Keratinocyte (primary cell): ENCODE data around the gene RASGRF2. TPM values are rescaled to one million over a fixed set of nuclear protein-coding genes. Genes with fewer than 3 reads are reported as not detected.

Experiments
- DNase-seq: peaks from one replicate; pipeline ENCODE4 v3.0.0-alpha.2; 2011; ENCODE audit warnings: low read depth, missing footprints, low spot score
- FAIRE-seq: peaks from 2 replicates; lab custom pipeline; 2011; peaks lifted over from hg19 to GRCh38; lab: Jason Lieb, UNC
- H2AFZ ChIP-seq: 2 replicates; pipeline ENCODE4 v1.6.0; 2012; ENCODE audit warnings: low read length, control low read depth, inconsistent platforms; ENCODE audit not compliant: control insufficient read depth
- H3K27ac ChIP-seq: 2 replicates; pipeline ENCODE4 v1.5.1; 2011; ENCODE audit warnings: low read length; ENCODE audit not compliant: control insufficient read depth, insufficient read depth
- H3K27me3 ChIP-seq: 3 replicates; pipeline ENCODE4 v1.6.0; 2011; ENCODE audit warnings: low read length; ENCODE audit not compliant: control insufficient read depth, insufficient read depth; ENCODE audit errors: extremely low read depth
- H3K36me3 ChIP-seq, 2 experiments: 2 replicates in 1 of 2; 3 replicates in 1 of 2; pipeline ENCODE4 v1.5.1; 2011; ENCODE audit warnings: low read length in 2 of 2, mild to moderate bottlenecking in 1 of 2; ENCODE audit not compliant: control insufficient read depth in 2 of 2, insufficient read depth in 2 of 2; ENCODE audit errors: extremely low read depth in 1 of 2
- H3K4me1 ChIP-seq: 3 replicates; pipeline ENCODE4 v1.5.1; 2011; ENCODE audit warnings: low read length; ENCODE audit not compliant: control insufficient read depth, insufficient read depth; ENCODE audit errors: extremely low read depth
- H3K4me2 ChIP-seq: 3 replicates; pipeline ENCODE4 v1.6.0; 2011; ENCODE audit warnings: low read depth, low read length; ENCODE audit not compliant: control insufficient read depth, insufficient read depth; ENCODE audit errors: extremely low read depth
- H3K4me3 ChIP-seq, 3 experiments: fragments of 200-600 bp in 1 of 3; sonication (generic) in 1 of 3; 2 replicates in 2 of 3; 3 replicates in 1 of 3; pipeline ENCODE4 v1.5.1; 2011 to 2016; ENCODE audit warnings: low read length in 3 of 3, mild to moderate bottlenecking in 3 of 3, control low read depth in 2 of 3, inconsistent platforms in 1 of 3, low read depth in 1 of 3, mixed read lengths in 1 of 3, mixed run types in 1 of 3, moderate library complexity in 1 of 3; ENCODE audit not compliant: control insufficient read depth in 2 of 3, insufficient read depth in 2 of 3; ENCODE audit errors: extremely low read depth in 1 of 3
- H3K79me2 ChIP-seq: 2 replicates; pipeline ENCODE4 v1.6.0; 2012; ENCODE audit warnings: low read length; ENCODE audit not compliant: control insufficient read depth, insufficient read depth
- H3K9ac ChIP-seq: 3 replicates; pipeline ENCODE4 v1.6.0; 2011; ENCODE audit warnings: low read length; ENCODE audit not compliant: control insufficient read depth, insufficient read depth; ENCODE audit errors: extremely low read depth
- H3K9me1 ChIP-seq: 3 replicates; pipeline ENCODE4 v1.6.0; 2011; ENCODE audit warnings: low read length; ENCODE audit not compliant: control insufficient read depth, insufficient read depth; ENCODE audit errors: extremely low read depth
- H3K9me3 ChIP-seq: 2 replicates; pipeline ENCODE4 v1.5.1; 2012; ENCODE audit warnings: low read depth, low read length; ENCODE audit not compliant: control insufficient read depth
- H4K20me1 ChIP-seq: 3 replicates; pipeline ENCODE4 v1.6.0; 2011; ENCODE audit warnings: low read length; ENCODE audit not compliant: control insufficient read depth, insufficient read depth; ENCODE audit errors: extremely low read depth
- EZH2 ChIP-seq: IDR thresholded peaks from one replicate; pipeline ENCODE4 v1.6.1; 2012; ENCODE audit warnings: inconsistent platforms, mild to moderate bottlenecking, low read length, moderate library complexity
- dilution Hi-C: fragments of 300-500 bp; cut with MboI; formaldehyde crosslinking; loops from one replicate; pipeline ENCODE4 v1.7.0; 2020; ENCODE audit warnings: low sequenced_read_pairs; ENCODE audit not compliant: extremely low pct_ligation_motif_present
- polyA plus RNA-seq, 5 experiments: library from polyadenylated mRNA; depleted of rRNA in 3 of 5; stranded (reverse) in 3 of 5; stranded (forward) in 1 of 5; unstranded in 1 of 5; fragments of >200 nt; gene quantifications; 1 replicate in 1 of 5; 2 replicates in 3 of 5; 3 replicates in 1 of 5; pipeline versions ENCODE4 v1.2.1 to v1.2.3, GENCODE V29; 2011 to 2012; ENCODE audit warnings: missing spikeins in 2 of 5, low read depth in 1 of 5, low replicate concordance in 1 of 5
- TF ChIP-seq, protein P1 (sequence below), 3 experiments: IDR thresholded peaks in 1 of 3; conservative IDR thresholded peaks in 1 of 3; optimal IDR thresholded peaks in 1 of 3; 2 replicates in 2 of 3; 3 replicates in 1 of 3; pipeline versions ENCODE3 to v1.5.1; 2011; ENCODE audit warnings: low read length in 3 of 3, mild to moderate bottlenecking in 3 of 3, moderate library complexity in 2 of 3, control low read depth in 1 of 3, inconsistent platforms in 1 of 3; ENCODE audit not compliant: insufficient read depth in 2 of 3; ENCODE audit errors: extremely low read depth in 1 of 3

RASGRF2 gene
- polyA plus RNA-seq, 1 donor (not counting 4 experiments of a cell fraction or from before 2014, with no cell fraction given) = 0.03 TPM

DNA sequence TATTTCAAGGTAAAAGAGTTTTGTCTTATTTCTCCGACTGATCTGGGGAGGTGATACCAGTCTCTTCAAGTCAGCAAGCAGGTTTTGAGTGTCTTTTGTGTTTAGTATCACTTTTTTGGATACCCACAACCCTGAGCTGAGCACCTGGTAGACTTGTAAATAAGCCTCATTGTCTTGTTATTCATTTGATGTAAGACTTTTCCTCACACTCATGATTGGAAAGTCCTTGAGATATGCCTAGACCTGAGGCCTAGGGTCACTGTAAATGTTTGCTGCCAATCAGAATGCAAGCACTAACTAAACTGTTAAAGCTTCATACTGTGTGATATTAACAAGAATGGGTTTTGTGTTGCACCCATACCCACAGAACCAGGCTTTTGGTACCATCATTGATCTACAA, 172.2 kb downstream of the RASGRF2 start:
- H3K9me1 ChIP-seq = no peaks in the 10 kb centered on the region
- H3K79me2 ChIP-seq = no peaks in the 10 kb centered on the region
- no peak overlapping the region for H3K4me2 ChIP-seq
- no peak overlapping the region for H2AFZ ChIP-seq
- no peaks in the 10 kb centered on the region for H3K36me3 ChIP-seq
- no peaks in the 10 kb centered on the region for H3K4me1 ChIP-seq
- no peaks in the 10 kb centered on the region for H3K27me3 ChIP-seq
- no peaks in the 10 kb centered on the region for H4K20me1 ChIP-seq
- DNase-seq (no peak), FAIRE-seq (no peak)
- no peaks in the 10 kb centered on the region for H3K9me3 ChIP-seq
- no peak overlapping the region for H3K4me3 ChIP-seq
- H3K9ac ChIP-seq = no peak overlapping the region
- no peak overlapping the region for H3K27ac ChIP-seq
- dilution Hi-C loops = no loop called here
- TF ChIP-seq, protein P1, sequence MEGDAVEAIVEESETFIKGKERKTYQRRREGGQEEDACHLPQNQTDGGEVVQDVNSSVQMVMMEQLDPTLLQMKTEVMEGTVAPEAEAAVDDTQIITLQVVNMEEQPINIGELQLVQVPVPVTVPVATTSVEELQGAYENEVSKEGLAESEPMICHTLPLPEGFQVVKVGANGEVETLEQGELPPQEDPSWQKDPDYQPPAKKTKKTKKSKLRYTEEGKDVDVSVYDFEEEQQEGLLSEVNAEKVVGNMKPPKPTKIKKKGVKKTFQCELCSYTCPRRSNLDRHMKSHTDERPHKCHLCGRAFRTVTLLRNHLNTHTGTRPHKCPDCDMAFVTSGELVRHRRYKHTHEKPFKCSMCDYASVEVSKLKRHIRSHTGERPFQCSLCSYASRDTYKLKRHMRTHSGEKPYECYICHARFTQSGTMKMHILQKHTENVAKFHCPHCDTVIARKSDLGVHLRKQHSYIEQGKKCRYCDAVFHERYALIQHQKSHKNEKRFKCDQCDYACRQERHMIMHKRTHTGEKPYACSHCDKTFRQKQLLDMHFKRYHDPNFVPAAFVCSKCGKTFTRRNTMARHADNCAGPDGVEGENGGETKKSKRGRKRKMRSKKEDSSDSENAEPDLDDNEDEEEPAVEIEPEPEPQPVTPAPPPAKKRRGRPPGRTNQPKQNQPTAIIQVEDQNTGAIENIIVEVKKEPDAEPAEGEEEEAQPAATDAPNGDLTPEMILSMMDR (optimal IDR thresholded peaks at IDR 0.05 in 1 of 3, IDR thresholded peaks at IDR 0.05 in 1 of 3, conservative IDR thresholded peaks at IDR 0.05 in 1 of 3; ENCODE audit: extremely low read depth in 1 of 3, insufficient read depth in 2 of 3, low read length in 3 of 3) = no peak
- no peak for TF ChIP-seq EZH2

DNA sequence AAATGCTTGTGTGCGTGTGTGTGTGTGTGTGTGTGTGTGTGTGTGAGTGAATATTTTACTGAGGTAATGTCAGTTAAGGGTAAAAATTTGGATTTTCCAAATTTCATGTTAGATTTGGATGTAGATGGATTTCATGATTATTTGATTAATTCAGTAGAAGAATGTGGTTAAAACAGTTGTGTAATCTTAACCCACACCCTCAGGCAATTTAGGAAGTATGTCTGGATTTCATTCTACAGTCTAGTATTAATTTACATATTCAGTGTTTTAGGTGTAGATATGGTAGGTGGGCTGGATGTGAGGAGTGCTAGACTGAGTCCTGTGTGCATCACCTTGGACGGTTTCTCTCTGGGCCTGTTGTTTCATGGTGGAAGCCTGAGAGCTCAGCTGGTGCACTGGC, 173.9 kb downstream of the RASGRF2 start:
- Histone ChIP-seq H3K4me1 (no peaks in the 10 kb centered on the region), H3K9me3 (no peaks in the 10 kb centered on the region), H3K4me3 (no peak overlapping the region), H3K9me1 (no peaks in the 10 kb centered on the region), H3K4me2 (no peak overlapping the region), H3K79me2 (no peaks in the 10 kb centered on the region), H3K27me3 (no peaks in the 10 kb centered on the region), H2AFZ (no peak overlapping the region), H3K27ac (no peak overlapping the region), H3K9ac (no peak overlapping the region), H3K36me3 (no peaks in the 10 kb centered on the region), H4K20me1 (no peaks in the 10 kb centered on the region)
- no peak for FAIRE-seq
- DNase-seq = no peak
- TF ChIP-seq, protein P1 (optimal IDR thresholded peaks at IDR 0.05 in 1 of 3, IDR thresholded peaks at IDR 0.05 in 1 of 3, conservative IDR thresholded peaks at IDR 0.05 in 1 of 3; ENCODE audit: extremely low read depth in 1 of 3, insufficient read depth in 2 of 3, low read length in 3 of 3) = no peak
- TF ChIP-seq EZH2 = no peak
- dilution Hi-C loops = no loop called here
